ENCODE results near the gene MLN. TPM values are rescaled to one million over a fixed set of nuclear protein-coding genes. Genes with fewer than 3 reads are reported as not detected.

MLN gene
- total and polyA plus RNA-seq, 8 donors, result not detected

DNA sequence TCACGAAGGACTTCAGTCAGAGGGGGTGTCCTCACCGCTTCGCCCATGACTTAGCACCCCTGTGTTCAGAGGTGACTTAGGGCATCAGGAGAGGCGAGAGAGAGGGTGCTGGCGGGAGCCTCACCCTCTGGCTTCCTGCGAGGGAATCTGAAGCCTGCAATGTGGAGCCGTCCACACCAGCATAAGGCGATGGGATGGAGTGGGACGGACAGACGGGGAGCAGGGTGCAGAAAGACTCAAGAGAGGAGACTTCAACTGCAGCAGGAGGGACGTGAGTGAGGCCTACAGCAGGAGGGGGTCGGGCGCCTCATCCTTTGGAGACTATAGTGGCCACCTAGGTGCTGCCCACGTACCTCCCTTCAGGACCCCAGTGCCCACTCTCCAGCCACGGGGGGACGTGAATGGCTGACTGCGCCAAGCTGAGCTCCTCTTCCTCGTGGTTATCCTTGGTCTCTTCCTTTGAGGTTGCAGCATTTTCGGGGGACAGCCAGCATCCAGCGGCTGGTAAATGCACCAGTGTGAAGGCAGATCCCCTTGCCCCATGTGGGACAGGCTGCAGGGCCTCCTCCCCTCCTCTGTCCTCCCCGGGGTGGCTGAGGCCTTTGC, 26.9 kb upstream of the MLN start:
- WGBS, 5 donors, result 45 to 80% (median 67%) methylated on average over 10 to 21 of the region's 21 CpGs
- TF ChIP-seq EP300 (IDR thresholded peaks at IDR 0.05), result no peak
- TF ChIP-seq POLR2A (IDR thresholded peaks at IDR 0.05), result no peak
- no peak for TF ChIP-seq POLR2AphosphoS5 (IDR thresholded peaks at IDR 0.05)
- TF ChIP-seq, protein P1, sequence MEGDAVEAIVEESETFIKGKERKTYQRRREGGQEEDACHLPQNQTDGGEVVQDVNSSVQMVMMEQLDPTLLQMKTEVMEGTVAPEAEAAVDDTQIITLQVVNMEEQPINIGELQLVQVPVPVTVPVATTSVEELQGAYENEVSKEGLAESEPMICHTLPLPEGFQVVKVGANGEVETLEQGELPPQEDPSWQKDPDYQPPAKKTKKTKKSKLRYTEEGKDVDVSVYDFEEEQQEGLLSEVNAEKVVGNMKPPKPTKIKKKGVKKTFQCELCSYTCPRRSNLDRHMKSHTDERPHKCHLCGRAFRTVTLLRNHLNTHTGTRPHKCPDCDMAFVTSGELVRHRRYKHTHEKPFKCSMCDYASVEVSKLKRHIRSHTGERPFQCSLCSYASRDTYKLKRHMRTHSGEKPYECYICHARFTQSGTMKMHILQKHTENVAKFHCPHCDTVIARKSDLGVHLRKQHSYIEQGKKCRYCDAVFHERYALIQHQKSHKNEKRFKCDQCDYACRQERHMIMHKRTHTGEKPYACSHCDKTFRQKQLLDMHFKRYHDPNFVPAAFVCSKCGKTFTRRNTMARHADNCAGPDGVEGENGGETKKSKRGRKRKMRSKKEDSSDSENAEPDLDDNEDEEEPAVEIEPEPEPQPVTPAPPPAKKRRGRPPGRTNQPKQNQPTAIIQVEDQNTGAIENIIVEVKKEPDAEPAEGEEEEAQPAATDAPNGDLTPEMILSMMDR (IDR thresholded peaks at IDR 0.05), result no peak
- Histone ChIP-seq H3K9me3 (no peaks in the 10 kb centered on the region), H3K4me3 (no peak overlapping the region), H3K36me3 (no peaks in the 10 kb centered on the region), H3K27me3 (peaks cover 0 to 15% (median 0%) of the 10 kb centered on the region in 3 donors), H3K27ac (no peak overlapping the region), H3K4me1 (peaks cover 0 to 18% (median 4%) of the 10 kb centered on the region in 4 donors)
- DNase-seq, result no peak
- intact Hi-C loops (cut with DNase I; ENCODE audit: low total_unique reads), result no loop called here

DNA sequence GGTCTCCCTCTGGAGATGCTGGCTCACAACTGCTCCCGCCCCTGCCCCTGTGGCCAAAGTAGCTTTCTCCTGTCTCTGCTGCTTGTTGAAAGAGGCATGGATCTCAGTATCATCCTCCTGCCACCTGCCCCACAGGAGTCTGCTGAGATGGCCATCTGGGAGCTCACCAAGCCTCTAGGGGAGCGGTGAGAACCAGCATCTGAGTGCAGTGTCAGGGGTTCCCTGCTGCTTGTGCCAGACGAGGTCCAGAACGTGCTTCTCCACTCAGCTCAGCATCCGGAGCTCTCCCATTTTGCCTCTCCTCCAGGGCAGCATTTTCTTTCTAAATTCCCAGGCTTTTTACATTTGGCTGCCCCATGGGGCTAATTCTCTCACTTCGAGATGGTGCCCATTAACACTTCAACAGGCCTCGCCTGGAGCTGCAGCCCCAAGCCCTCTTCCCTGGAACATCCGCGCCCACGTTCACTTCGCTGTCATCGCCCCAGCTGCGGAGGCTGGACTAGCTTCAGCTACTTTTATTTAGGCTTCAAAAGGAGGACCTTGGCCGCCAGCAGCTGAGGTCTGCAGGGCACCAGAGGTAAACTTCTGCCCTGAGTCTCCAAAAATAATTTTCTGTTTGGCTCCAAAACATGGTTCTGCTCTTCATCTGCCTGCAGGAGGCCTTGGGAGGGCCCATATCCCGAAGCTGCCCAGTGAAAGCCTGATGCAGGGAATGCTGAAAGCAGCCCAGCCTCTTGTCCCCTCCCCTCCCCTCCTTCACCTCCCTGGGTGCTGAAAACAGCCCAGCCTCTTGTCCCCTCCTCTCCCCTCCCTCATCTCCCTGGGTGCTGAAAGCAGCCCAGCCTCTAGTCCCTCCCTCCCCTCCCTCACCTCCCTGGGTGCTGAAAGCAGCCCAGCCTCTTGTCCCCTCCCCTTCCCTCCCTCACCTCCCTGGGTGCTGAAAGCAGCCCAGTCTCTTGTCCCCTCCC, 25.2 kb upstream of the MLN start:
- Histone ChIP-seq H3K9me3 (no peaks in the 10 kb centered on the region), H3K4me1 (peaks cover 0 to 24% (median 8%) of the 10 kb centered on the region in 4 donors), H3K27ac (peak overlapping the region in 1 of 5 donors; percentile 46), H3K27me3 (peaks cover 0 to 15% (median 0%) of the 10 kb centered on the region in 3 donors), H3K36me3 (no peaks in the 10 kb centered on the region), H3K4me3 (no peak overlapping the region)
- TF ChIP-seq, protein P1 (IDR thresholded peaks at IDR 0.05), result no peak
- 47 to 60% (median 53%) methylated on average over 14 to 15 of the region's 15 CpGs for WGBS, 5 donors
- peak in 1 of 2 donors; percentile 53 for DNase-seq
- intact Hi-C loops (cut with DNase I; ENCODE audit: low total_unique reads), result no loop called here

DNA sequence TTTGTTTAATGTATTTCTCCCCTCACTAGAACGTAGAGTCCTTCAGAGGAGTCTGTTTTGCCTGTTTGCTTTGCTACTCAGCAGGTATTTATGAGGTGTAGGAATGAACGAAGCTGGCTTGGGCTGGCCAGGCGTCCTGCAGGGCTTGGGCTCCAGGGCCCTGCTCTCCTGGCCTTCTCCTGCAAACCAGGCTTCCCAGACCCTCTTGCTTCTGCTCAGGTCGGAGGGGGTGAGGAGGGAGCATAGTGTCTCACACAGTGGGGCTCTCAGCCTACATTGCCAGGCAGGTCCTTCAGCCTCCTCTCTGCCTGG, 24.6 kb upstream of the MLN start:
- Histone ChIP-seq H3K27me3 (peaks cover 0 to 15% (median 0%) of the 10 kb centered on the region in 3 donors), H3K27ac (no peak overlapping the region), H3K4me1 (peaks cover 0 to 25% (median 8%) of the 10 kb centered on the region in 4 donors), H3K36me3 (no peaks in the 10 kb centered on the region), H3K4me3 (no peak overlapping the region), H3K9me3 (no peaks in the 10 kb centered on the region)
- 28 to 51% (median 37%) methylated on average over 3 to 4 of the region's 4 CpGs for whole genome bisulfite sequencing, 5 donors
- no peak for DNase-seq
- intact Hi-C loops (cut with DNase I; ENCODE audit: low total_unique reads), result no loop called here
- no peak for TF ChIP-seq EP300 (IDR thresholded peaks at IDR 0.05)
- TF ChIP-seq POLR2AphosphoS5 (IDR thresholded peaks at IDR 0.05), result no peak
- no peak for TF ChIP-seq POLR2A (IDR thresholded peaks at IDR 0.05)
- TF ChIP-seq, protein P1 (IDR thresholded peaks at IDR 0.05), result no peak

DNA sequence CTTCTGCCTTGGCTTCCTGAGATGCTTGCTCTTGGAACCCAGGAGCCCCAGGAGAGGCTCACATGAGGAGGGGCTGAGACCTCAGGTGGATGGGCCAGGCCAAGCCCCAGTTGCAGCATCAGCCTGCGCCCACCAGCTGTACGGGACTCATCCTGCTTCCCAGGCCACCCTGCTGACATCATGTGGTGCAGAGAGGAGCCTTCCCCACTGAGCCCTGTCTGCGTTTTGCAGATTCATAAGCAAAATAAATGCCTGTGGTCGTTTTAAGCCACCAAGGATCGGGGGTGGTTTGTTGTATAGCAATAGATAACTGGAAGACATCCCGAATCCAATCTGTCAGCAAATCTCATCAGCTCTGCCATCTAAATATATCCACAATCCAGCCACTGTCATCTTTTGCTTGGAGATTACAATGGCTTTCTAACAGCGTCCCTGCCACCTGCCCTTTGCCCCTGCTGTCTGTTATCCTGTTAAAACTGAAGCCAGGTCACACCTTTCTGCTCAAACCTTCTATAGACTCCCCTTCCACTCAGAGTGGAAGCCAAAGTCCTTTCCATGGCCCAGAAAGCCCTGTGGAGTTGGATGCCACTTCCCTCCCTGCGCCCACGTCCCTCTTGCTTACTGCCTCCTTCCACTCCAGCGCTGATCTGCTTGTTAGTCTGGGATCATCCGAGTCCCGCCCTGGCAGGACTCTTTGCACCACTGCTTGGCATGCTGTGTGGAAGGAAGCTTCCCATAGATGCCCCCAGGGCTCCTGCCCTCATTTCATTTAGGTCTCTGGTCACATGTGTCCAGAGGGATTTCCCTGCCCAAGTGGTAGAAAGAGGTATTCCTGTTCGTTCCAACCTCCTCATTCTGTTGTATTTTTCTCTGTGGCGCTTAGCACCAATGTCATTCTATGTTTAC, 24.0 kb upstream of the MLN start:
- H3K27ac ChIP-seq, result no peak overlapping the region
- no peak for DNase-seq
- no peaks in the 10 kb centered on the region for H3K9me3 ChIP-seq
- H3K36me3 ChIP-seq, result no peaks in the 10 kb centered on the region
- peaks cover 0 to 15% (median 0%) of the 10 kb centered on the region in 3 donors for H3K27me3 ChIP-seq
- intact Hi-C loops (cut with DNase I; ENCODE audit: low total_unique reads), result no loop called here
- H3K4me3 ChIP-seq, result no peak overlapping the region
- H3K4me1 ChIP-seq, result peaks cover 0 to 25% (median 8%) of the 10 kb centered on the region in 4 donors
- 51 to 65% (median 63%) methylated on average over 12 to 14 of the region's 14 CpGs for WGBS, 5 donors
- TF ChIP-seq POLR2A (IDR thresholded peaks at IDR 0.05) (no peak), POLR2AphosphoS5 (IDR thresholded peaks at IDR 0.05) (no peak)
